Purkinje cell (primary cell): Measurements from ENCODE around the gene DNALI1. TPM values are rescaled to one million over a fixed set of nuclear protein-coding genes. Genes with fewer than 3 reads are reported as not detected.

Experiments
- polyA plus RNA-seq: library from polyadenylated mRNA; unstranded; fragments of >200 nt; fragmentation: Nextera tagmentation; gene quantifications from 2 replicates; pipeline ENCODE4 v1.2.1, GENCODE V29; 2014

DNALI1 gene
- polyA plus RNA-seq = 8.0 and 9.0 TPM in 2 replicates

DNA sequence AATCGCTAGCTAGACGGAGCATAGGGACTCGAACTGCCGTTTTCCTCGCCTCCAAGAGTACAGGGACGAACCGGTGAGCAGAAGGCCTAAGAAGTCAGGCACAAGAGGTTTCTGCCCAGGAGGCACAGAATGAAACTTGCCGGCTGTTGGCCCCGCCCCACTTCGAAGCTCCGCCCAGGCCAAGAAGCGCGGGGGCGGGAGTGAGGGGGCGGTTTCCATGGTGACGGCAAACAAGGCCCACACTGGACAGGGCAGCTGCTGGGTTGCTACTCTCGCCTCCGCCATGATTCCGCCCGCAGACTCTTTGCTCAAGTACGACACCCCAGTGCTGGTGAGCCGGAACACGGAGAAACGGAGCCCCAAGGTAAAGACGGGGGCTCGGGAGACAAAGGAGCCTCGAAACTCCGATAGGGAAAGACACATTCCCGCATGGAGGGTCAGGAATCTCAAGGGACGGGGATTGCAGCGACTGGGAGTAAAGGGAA, at the start of gene DNALI1:
DNALI1 (plus strand) TSS at position 229 of the 485 bp plus-strand sequence; CDS start at position 284, 55 bp downstream.

DNA sequence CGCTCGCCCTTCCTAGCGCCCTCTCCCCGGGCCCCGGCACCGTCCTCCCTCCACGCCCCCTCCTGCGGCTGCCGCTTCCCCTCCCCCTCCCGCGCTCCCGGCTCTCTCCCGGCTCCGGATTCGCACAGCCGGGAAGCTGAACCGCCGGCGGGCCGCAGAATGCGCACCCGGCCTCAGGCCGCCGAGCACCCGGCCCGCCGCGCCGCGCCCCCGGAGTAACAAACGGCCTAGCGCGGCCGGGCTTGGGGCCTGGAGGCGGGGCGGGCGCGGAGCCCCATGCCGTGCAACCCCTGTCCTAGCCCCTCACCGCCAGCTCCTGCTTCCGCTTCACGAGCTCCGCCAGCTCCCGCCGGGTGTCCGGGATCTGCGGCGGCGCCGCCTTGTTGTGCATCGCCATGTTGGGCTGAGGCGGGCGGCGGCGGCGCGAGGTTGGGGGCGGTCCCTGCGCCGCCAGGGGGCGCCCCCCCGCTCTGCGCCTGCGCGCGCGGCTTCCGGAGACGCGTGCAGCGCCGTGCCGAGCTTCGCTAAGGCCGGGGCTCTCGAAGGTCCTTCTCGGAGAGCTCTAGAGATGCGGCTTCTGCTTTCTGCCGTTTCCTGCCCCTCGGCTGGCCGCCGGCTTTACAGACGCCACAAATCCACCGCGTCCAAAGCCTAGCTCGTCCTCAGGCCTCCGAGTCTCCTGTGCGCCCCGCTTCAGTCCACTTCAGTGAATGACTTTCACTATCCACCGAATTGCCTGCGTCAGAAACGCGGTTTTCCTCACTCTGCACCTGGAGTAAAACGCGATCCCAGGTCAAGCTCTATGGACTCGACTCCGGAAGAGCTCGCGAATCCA, 42.2 kb upstream of the DNALI1 start, which contains the start of gene MEAF6:
MEAF6 (minus strand) TSS at position 417 of the 835 bp plus-strand sequence; CDS start at position 397, 20 bp downstream.

GRCh38 chr1:37553927-37554808, 2.6 kb upstream of the DNALI1 start, which contains the start of gene SNIP1:
SNIP1 (minus strand) TSS chr1:37554293; CDS start chr1:37554229, 64 bp downstream.

GRCh38 chr1:37595440-37596181, 38.9 kb downstream of the DNALI1 start, which contains the start of gene GNL2:
GNL2 (minus strand) TSS chr1:37595937; CDS start chr1:37595822, 115 bp downstream.

Other genes with a start within 250 kb of the DNALI1 start
- gene ZC3H12A, start 82.4 kb upstream of the DNALI1 start, polyA plus RNA-seq = not detected in 2 replicates
- 35.8 and 53.3 TPM in 2 replicates for gene MEAF6, start 42.2 kb upstream of the DNALI1 start, polyA plus RNA-seq
- 2.3 and 2.8 TPM in 2 replicates for gene SNIP1, start 2.6 kb upstream of the DNALI1 start, polyA plus RNA-seq
- gene GNL2, start 39.0 kb downstream of the DNALI1 start, polyA plus RNA-seq = 13.2 and 18.2 TPM in 2 replicates
- gene RSPO1, start 78.0 kb downstream of the DNALI1 start, polyA plus RNA-seq = not detected in 2 replicates
- 0.44 and 2.9 TPM in 2 replicates for gene CDCA8, start 135.6 kb downstream of the DNALI1 start, polyA plus RNA-seq
- 0.15 TPM in 1 of 2 replicates, not detected in the other for gene EPHA10, start 208.2 kb downstream of the DNALI1 start, polyA plus RNA-seq
- gene MANEAL, start 236.9 kb downstream of the DNALI1 start, polyA plus RNA-seq = 20.3 and 20.4 TPM in 2 replicates